Measurements from ENCODE around the gene UBA3.

- TF ChIP-seq, protein P1, sequence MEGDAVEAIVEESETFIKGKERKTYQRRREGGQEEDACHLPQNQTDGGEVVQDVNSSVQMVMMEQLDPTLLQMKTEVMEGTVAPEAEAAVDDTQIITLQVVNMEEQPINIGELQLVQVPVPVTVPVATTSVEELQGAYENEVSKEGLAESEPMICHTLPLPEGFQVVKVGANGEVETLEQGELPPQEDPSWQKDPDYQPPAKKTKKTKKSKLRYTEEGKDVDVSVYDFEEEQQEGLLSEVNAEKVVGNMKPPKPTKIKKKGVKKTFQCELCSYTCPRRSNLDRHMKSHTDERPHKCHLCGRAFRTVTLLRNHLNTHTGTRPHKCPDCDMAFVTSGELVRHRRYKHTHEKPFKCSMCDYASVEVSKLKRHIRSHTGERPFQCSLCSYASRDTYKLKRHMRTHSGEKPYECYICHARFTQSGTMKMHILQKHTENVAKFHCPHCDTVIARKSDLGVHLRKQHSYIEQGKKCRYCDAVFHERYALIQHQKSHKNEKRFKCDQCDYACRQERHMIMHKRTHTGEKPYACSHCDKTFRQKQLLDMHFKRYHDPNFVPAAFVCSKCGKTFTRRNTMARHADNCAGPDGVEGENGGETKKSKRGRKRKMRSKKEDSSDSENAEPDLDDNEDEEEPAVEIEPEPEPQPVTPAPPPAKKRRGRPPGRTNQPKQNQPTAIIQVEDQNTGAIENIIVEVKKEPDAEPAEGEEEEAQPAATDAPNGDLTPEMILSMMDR (IDR thresholded peaks at IDR 0.05), result no peak
- TF ChIP-seq POLR2AphosphoS5 (IDR thresholded peaks at IDR 0.05) (no peak), POLR2A (IDR thresholded peaks at IDR 0.05) (no peak)
Observed at GRCh38 chr3:69058947-69059224, 21.3 kb downstream of the UBA3 start.

Data from transverse colon (tissue), 4 donors.